Esophagus squamous epithelium (tissue), 4 donors: ENCODE measurements around the gene SLC12A2.

Experiments
- CTCF ChIP-seq, 6 experiments: fragments of 450-650 bp in 4 of 6; fragments of 200-600 bp in 2 of 6; sonication (generic) in 2 of 6; IDR thresholded peaks; one replicate each; pipeline ENCODE4 v1.5.1; 2016 to 2019; ENCODE audit warnings: antibody characterized with exemption in 6 of 6, mild to moderate bottlenecking in 4 of 6, moderate library complexity in 4 of 6
- POLR2A ChIP-seq, 4 donors: fragments of 450-650 bp; IDR thresholded peaks; one replicate each; pipeline ENCODE4 v1.6.1; 2017; ENCODE audit warnings: antibody characterized with exemption in 4 of 4, mild to moderate bottlenecking in 4 of 4, moderate library complexity in 3 of 4

- TF ChIP-seq CTCF (IDR thresholded peaks at IDR 0.05) (no peak), POLR2A (IDR thresholded peaks at IDR 0.05) (no peak)
Observed at GRCh38 chr5:128097224-128097623, 13.7 kb downstream of the SLC12A2 start.
